ENCODE data around the gene DENND2C. TPM values are rescaled to one million over a fixed set of nuclear protein-coding genes. Genes with fewer than 3 reads are reported as not detected.
"Not testable (repeated sequence)": the region's sequence is repeated elsewhere in the genome, so short reads cannot be mapped to it uniquely, and the experiment has no call there.

Gene DENND2C
- total RNA-seq, 1 donor from 2014 or later, result 2.6 TPM

GRCh38 chr1:114607223-114607622 lies 62.6 kb downstream of the DENND2C start:
- DNase-seq (ENCODE audit: low spot score), result no peak

- DNase-seq (ENCODE audit: low spot score), result no peak
Measured at GRCh38 chr1:114597949-114598348, 71.9 kb downstream of the DENND2C start.

- no peak for DNase-seq (ENCODE audit: low spot score)
Measured at GRCh38 chr1:114595602-114596001, 74.2 kb downstream of the DENND2C start.

- no peak for DNase-seq (ENCODE audit: low spot score)
Measured at GRCh38 chr1:114594046-114594445, 75.8 kb downstream of the DENND2C start.

GRCh38 chr1:114589122-114589521 lies 80.7 kb downstream of the DENND2C start:
- no peak for DNase-seq (ENCODE audit: low spot score)

- DNase-seq (ENCODE audit: low spot score), result no peak
Measured at GRCh38 chr1:114588196-114588689, 81.6 kb downstream of the DENND2C start.

GRCh38 chr1:114587203-114587991 lies 82.5 kb downstream of the DENND2C start:
- no peak for DNase-seq (ENCODE audit: low spot score)

- no peak for DNase-seq (ENCODE audit: low spot score)
Measured at GRCh38 chr1:114586513-114587047, 83.3 kb downstream of the DENND2C start.

GRCh38 chr1:114585231-114585630 lies 84.6 kb downstream of the DENND2C start:
- DNase-seq (ENCODE audit: low spot score), result no peak

GRCh38 chr1:114581335-114582287 lies 88.2 kb downstream of the DENND2C start, which contains the start of gene BCAS2:
TSS of gene BCAS2 (minus strand) at chr1:114581615. CDS start at chr1:114581591, 24 bp downstream.
- peak; percentile 97 for DNase-seq (ENCODE audit: low spot score)

- DNase-seq (ENCODE audit: low spot score), result no peak
Measured at GRCh38 chr1:114574365-114574764, 95.5 kb downstream of the DENND2C start.

- DNase-seq (ENCODE audit: low spot score), result no peak
Measured at GRCh38 chr1:114564141-114564540, 105.7 kb downstream of the DENND2C start.

- DNase-seq (ENCODE audit: low spot score), result not testable (repeated sequence)
Measured at GRCh38 chr1:114562978-114563510, 106.8 kb downstream of the DENND2C start.

GRCh38 chr1:114561333-114561732 lies 108.5 kb downstream of the DENND2C start:
- DNase-seq (ENCODE audit: low spot score), result no peak

- no peak for DNase-seq (ENCODE audit: low spot score)
Measured at GRCh38 chr1:114559356-114559755, 110.5 kb downstream of the DENND2C start.

- no peak for DNase-seq (ENCODE audit: low spot score)
Measured at GRCh38 chr1:114558544-114558943, 111.3 kb downstream of the DENND2C start.

- no peak for DNase-seq (ENCODE audit: low spot score)
Measured at GRCh38 chr1:114554577-114554976, 115.3 kb downstream of the DENND2C start.

- no peak for DNase-seq (ENCODE audit: low spot score)
Measured at GRCh38 chr1:114552106-114552639, 117.7 kb downstream of the DENND2C start.

GRCh38 chr1:114551400-114551799 lies 118.4 kb downstream of the DENND2C start:
- DNase-seq (ENCODE audit: low spot score), result no peak

- DNase-seq (ENCODE audit: low spot score), result no peak
Measured at GRCh38 chr1:114550336-114550735, 119.5 kb downstream of the DENND2C start.

GRCh38 chr1:114549137-114549536 lies 120.7 kb downstream of the DENND2C start:
- no peak for DNase-seq (ENCODE audit: low spot score)

Data from mesenteric fat pad (tissue), 1 donor.